Stimulated activated memory B cell treated with anti-CD40 and anti-IgM and Interleukin-4, amounts not matched to agents 10 μg/mL and 1 μg/mL and 100 μg/mL, for 72 hours (primary cell): ENCODE data around the gene DYRK1B.

Experiments
- ATAC-seq: fragments of 150-1000 bp; cut with Tn5 transposase; 2 replicates; pipeline ENCODE4 v1.10.0; 2021
- H3K27ac Mint-ChIP-seq: one replicate; pipeline ENCODE4 v1.8.0; 2022; ENCODE audit warnings: mild to moderate bottlenecking, mixed read lengths
- H3K27me3 Mint-ChIP-seq: one replicate; pipeline ENCODE4 v1.8.0; 2022; ENCODE audit warnings: mixed read lengths
- H3K36me3 Mint-ChIP-seq: one replicate; pipeline ENCODE4 v1.8.0; 2022; ENCODE audit warnings: mixed read lengths
- H3K4me1 Mint-ChIP-seq: one replicate; pipeline ENCODE4 v1.8.0; 2022; ENCODE audit warnings: mixed read lengths
- H3K4me3 Mint-ChIP-seq: one replicate; pipeline ENCODE4 v1.8.0; 2022; ENCODE audit warnings: mild to moderate bottlenecking, moderate library complexity, mixed read lengths
- H3K9me3 Mint-ChIP-seq: one replicate; pipeline ENCODE4 v1.8.0; 2022; ENCODE audit warnings: mixed read lengths

DYRK1B gene

GRCh38 chr19:39843919-39844793 is 10.2 kb upstream of the DYRK1B start:
- Mint-ChIP-seq H3K27me3 (no peaks in the 10 kb centered on the region), H3K36me3 (peaks cover 24% of the 10 kb centered on the region), H3K27ac (peak overlapping the region; percentile 94), H3K9me3 (no peaks in the 10 kb centered on the region), H3K4me3 (peak overlapping the region; percentile 88), H3K4me1 (peaks cover 56% of the 10 kb centered on the region)
- ATAC-seq = no peak

- Mint-ChIP-seq H3K27me3 (no peaks in the 10 kb centered on the region), H3K4me1 (peaks cover 56% of the 10 kb centered on the region), H3K9me3 (no peaks in the 10 kb centered on the region), H3K27ac (peak overlapping the region; percentile 50), H3K36me3 (peaks cover 34% of the 10 kb centered on the region), H3K4me3 (no peak overlapping the region)
- ATAC-seq = no peak
These were observed 8.9 kb upstream of the DYRK1B start for GRCh38 chr19:39842693-39843435.

GRCh38 chr19:39841041-39841440 is 7.1 kb upstream of the DYRK1B start:
- no peaks in the 10 kb centered on the region for H3K27me3 Mint-ChIP-seq
- H3K4me3 Mint-ChIP-seq = no peak overlapping the region
- ATAC-seq = no peak
- no peaks in the 10 kb centered on the region for H3K9me3 Mint-ChIP-seq
- H3K4me1 Mint-ChIP-seq = peaks cover 44% of the 10 kb centered on the region
- peaks cover 51% of the 10 kb centered on the region for H3K36me3 Mint-ChIP-seq
- H3K27ac Mint-ChIP-seq = peak overlapping the region; percentile 25

GRCh38 chr19:39840492-39840891 is 6.5 kb upstream of the DYRK1B start:
- H3K27ac Mint-ChIP-seq = peak overlapping the region; percentile 25
- H3K9me3 Mint-ChIP-seq = no peaks in the 10 kb centered on the region
- no peak overlapping the region for H3K4me3 Mint-ChIP-seq

GRCh38 chr19:39839678-39840327 is 5.8 kb upstream of the DYRK1B start:
- Mint-ChIP-seq H3K27me3 (no peaks in the 10 kb centered on the region), H3K9me3 (no peaks in the 10 kb centered on the region), H3K4me1 (peaks cover 34% of the 10 kb centered on the region), H3K36me3 (peaks cover 51% of the 10 kb centered on the region), H3K4me3 (no peak overlapping the region), H3K27ac (peak overlapping the region; percentile 2)
- no peak for ATAC-seq

More at GRCh38 chr19:39840492-39840891, 6.5 kb upstream of the DYRK1B start:
- Mint-ChIP-seq H3K4me1 (peaks cover 39% of the 10 kb centered on the region), H3K27me3 (no peaks in the 10 kb centered on the region), H3K36me3 (peaks cover 51% of the 10 kb centered on the region)
- ATAC-seq = no peak

- Mint-ChIP-seq H3K27ac (no peak overlapping the region), H3K9me3 (no peaks in the 10 kb centered on the region), H3K27me3 (no peaks in the 10 kb centered on the region), H3K4me1 (peaks cover 28% of the 10 kb centered on the region), H3K4me3 (no peak overlapping the region), H3K36me3 (peaks cover 52% of the 10 kb centered on the region)
- ATAC-seq = no peak
These were observed 4.6 kb upstream of the DYRK1B start for GRCh38 chr19:39838569-39838968.

- no peak overlapping the region for H3K27ac Mint-ChIP-seq
- peaks cover 52% of the 10 kb centered on the region for H3K36me3 Mint-ChIP-seq
- no peaks in the 10 kb centered on the region for H3K9me3 Mint-ChIP-seq
- no peaks in the 10 kb centered on the region for H3K27me3 Mint-ChIP-seq
- H3K4me1 Mint-ChIP-seq = peaks cover 26% of the 10 kb centered on the region
- no peak overlapping the region for H3K4me3 Mint-ChIP-seq
- ATAC-seq = no peak
These were observed 4.0 kb upstream of the DYRK1B start for GRCh38 chr19:39837978-39838377.

- Mint-ChIP-seq H3K4me3 (peak overlapping the region; percentile 62), H3K27me3 (no peaks in the 10 kb centered on the region), H3K27ac (peak overlapping the region; percentile 71), H3K36me3 (peaks cover 48% of the 10 kb centered on the region), H3K9me3 (no peaks in the 10 kb centered on the region), H3K4me1 (peaks cover 31% of the 10 kb centered on the region)
- ATAC-seq = no peak
These were observed 402 bp upstream of the DYRK1B start for GRCh38 chr19:39834287-39834841.

- ATAC-seq = peak; percentile 49
- Mint-ChIP-seq H3K36me3 (peaks cover 50% of the 10 kb centered on the region), H3K4me1 (peaks cover 43% of the 10 kb centered on the region), H3K27ac (peak overlapping the region; percentile 71), H3K4me3 (peak overlapping the region; percentile 69), H3K9me3 (no peaks in the 10 kb centered on the region), H3K27me3 (no peaks in the 10 kb centered on the region)
These were observed 850 bp downstream of the DYRK1B start for GRCh38 chr19:39833160-39833463.

- Mint-ChIP-seq H3K4me1 (peaks cover 44% of the 10 kb centered on the region), H3K27ac (peak overlapping the region; percentile 71), H3K36me3 (peaks cover 51% of the 10 kb centered on the region)
These were observed 1.4 kb downstream of the DYRK1B start for GRCh38 chr19:39832341-39833083.

GRCh38 chr19:39831679-39832078 is 2.3 kb downstream of the DYRK1B start:
- Mint-ChIP-seq H3K4me1 (peaks cover 44% of the 10 kb centered on the region), H3K4me3 (peak overlapping the region; percentile 69), H3K36me3 (peaks cover 51% of the 10 kb centered on the region), H3K27me3 (no peaks in the 10 kb centered on the region), H3K27ac (peak overlapping the region; percentile 71), H3K9me3 (no peaks in the 10 kb centered on the region)
- no peak for ATAC-seq

More at GRCh38 chr19:39832341-39833083, 1.4 kb downstream of the DYRK1B start:
- Mint-ChIP-seq H3K27me3 (no peaks in the 10 kb centered on the region), H3K4me3 (peak overlapping the region; percentile 69), H3K9me3 (no peaks in the 10 kb centered on the region)
- no peak for ATAC-seq

GRCh38 chr19:39830847-39831246 is 3.1 kb downstream of the DYRK1B start:
- H3K36me3 Mint-ChIP-seq = peaks cover 53% of the 10 kb centered on the region
- no peaks in the 10 kb centered on the region for H3K9me3 Mint-ChIP-seq
- H3K4me1 Mint-ChIP-seq = peaks cover 44% of the 10 kb centered on the region
- no peak for ATAC-seq
- no peak overlapping the region for H3K4me3 Mint-ChIP-seq
- peak overlapping the region; percentile 71 for H3K27ac Mint-ChIP-seq
- H3K27me3 Mint-ChIP-seq = no peaks in the 10 kb centered on the region

GRCh38 chr19:39830406-39830805 is 3.6 kb downstream of the DYRK1B start:
- no peaks in the 10 kb centered on the region for H3K9me3 Mint-ChIP-seq
- H3K27ac Mint-ChIP-seq = no peak overlapping the region
- peaks cover 54% of the 10 kb centered on the region for H3K36me3 Mint-ChIP-seq
- no peaks in the 10 kb centered on the region for H3K27me3 Mint-ChIP-seq
- peaks cover 44% of the 10 kb centered on the region for H3K4me1 Mint-ChIP-seq
- no peak overlapping the region for H3K4me3 Mint-ChIP-seq
- ATAC-seq = no peak

- no peaks in the 10 kb centered on the region for H3K9me3 Mint-ChIP-seq
- no peak overlapping the region for H3K27ac Mint-ChIP-seq
- no peak for ATAC-seq
- H3K36me3 Mint-ChIP-seq = peaks cover 54% of the 10 kb centered on the region
- no peaks in the 10 kb centered on the region for H3K27me3 Mint-ChIP-seq
- H3K4me1 Mint-ChIP-seq = peaks cover 44% of the 10 kb centered on the region
- no peak overlapping the region for H3K4me3 Mint-ChIP-seq
These were observed 4.2 kb downstream of the DYRK1B start for GRCh38 chr19:39829702-39830275.
